WTC11 (cell line): ENCODE results near the gene SYNJ2.

ENCODE experiments used
- ETV6 ChIP-seq: sonication (generic); formaldehyde crosslinking; IDR thresholded peaks from 2 replicates; pipeline ENCODE4 v1.8.1; 2022; ENCODE audit warnings: mild to moderate bottlenecking, missing genetic modification reagents
- HMGXB4 ChIP-seq: sonication (generic); formaldehyde crosslinking; IDR thresholded peaks from 2 replicates; pipeline ENCODE4 v1.8.1; 2023; ENCODE audit warnings: mild to moderate bottlenecking, moderate library complexity, missing genetic modification reagents
- JUN ChIP-seq: sonication (generic); formaldehyde crosslinking; IDR thresholded peaks from 2 replicates; pipeline ENCODE4 v1.8.0; 2023; ENCODE audit warnings: mild to moderate bottlenecking, missing genetic modification reagents
- NFYB ChIP-seq: sonication (generic); formaldehyde crosslinking; conservative IDR thresholded peaks from 2 replicates; pipeline ENCODE4 v1.8.0; 2022; ENCODE audit warnings: low read depth, missing genetic modification reagents
- SP1 ChIP-seq: sonication (generic); formaldehyde crosslinking; conservative IDR thresholded peaks from 2 replicates; pipeline ENCODE4 v1.8.1; 2022; ENCODE audit warnings: missing genetic modification reagents
- ZNF423 ChIP-seq: fragments of 250-450 bp; sonication (Bioruptor Pico); IDR thresholded peaks from 2 replicates; pipeline ENCODE4 v2.1.2; 2022; ENCODE audit warnings: mild to moderate bottlenecking, moderate library complexity
- TF ChIP-seq, protein P1 (sequence below): sonication (generic); formaldehyde crosslinking; IDR thresholded peaks from 2 replicates; pipeline ENCODE4 v1.8.0; 2022; ENCODE audit warnings: missing genetic modification reagents
- TF ChIP-seq, protein P2 (sequence below): fragments of 200-600 bp; IDR thresholded peaks from 2 replicates; pipeline ENCODE4 v1.8.0; 2022; ENCODE audit warnings: antibody characterized with exemption
- TF ChIP-seq, protein P3 (sequence below): sonication (generic); formaldehyde crosslinking; IDR thresholded peaks from 2 replicates; pipeline ENCODE4 v1.8.1; 2022; ENCODE audit warnings: missing genetic modification reagents, borderline replicate concordance
- TF ChIP-seq, protein P4 (sequence below): sonication (generic); formaldehyde crosslinking; IDR thresholded peaks from 2 replicates; pipeline ENCODE4 v1.8.1; 2023; ENCODE audit warnings: mild to moderate bottlenecking, missing genetic modification reagents, moderate library complexity

GRCh38 chr6:158037021-158037420, 55.4 kb downstream of the SYNJ2 start:
- TF ChIP-seq, protein P1, sequence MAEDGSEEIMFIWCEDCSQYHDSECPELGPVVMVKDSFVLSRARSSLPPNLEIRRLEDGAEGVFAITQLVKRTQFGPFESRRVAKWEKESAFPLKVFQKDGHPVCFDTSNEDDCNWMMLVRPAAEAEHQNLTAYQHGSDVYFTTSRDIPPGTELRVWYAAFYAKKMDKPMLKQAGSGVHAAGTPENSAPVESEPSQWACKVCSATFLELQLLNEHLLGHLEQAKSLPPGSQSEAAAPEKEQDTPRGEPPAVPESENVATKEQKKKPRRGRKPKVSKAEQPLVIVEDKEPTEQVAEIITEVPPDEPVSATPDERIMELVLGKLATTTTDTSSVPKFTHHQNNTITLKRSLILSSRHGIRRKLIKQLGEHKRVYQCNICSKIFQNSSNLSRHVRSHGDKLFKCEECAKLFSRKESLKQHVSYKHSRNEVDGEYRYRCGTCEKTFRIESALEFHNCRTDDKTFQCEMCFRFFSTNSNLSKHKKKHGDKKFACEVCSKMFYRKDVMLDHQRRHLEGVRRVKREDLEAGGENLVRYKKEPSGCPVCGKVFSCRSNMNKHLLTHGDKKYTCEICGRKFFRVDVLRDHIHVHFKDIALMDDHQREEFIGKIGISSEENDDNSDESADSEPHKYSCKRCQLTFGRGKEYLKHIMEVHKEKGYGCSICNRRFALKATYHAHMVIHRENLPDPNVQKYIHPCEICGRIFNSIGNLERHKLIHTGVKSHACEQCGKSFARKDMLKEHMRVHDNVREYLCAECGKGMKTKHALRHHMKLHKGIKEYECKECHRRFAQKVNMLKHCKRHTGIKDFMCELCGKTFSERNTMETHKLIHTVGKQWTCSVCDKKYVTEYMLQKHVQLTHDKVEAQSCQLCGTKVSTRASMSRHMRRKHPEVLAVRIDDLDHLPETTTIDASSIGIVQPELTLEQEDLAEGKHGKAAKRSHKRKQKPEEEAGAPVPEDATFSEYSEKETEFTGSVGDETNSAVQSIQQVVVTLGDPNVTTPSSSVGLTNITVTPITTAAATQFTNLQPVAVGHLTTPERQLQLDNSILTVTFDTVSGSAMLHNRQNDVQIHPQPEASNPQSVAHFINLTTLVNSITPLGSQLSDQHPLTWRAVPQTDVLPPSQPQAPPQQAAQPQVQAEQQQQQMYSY (CRISPR knock-in tag), result no peak
- TF ChIP-seq, protein P2, sequence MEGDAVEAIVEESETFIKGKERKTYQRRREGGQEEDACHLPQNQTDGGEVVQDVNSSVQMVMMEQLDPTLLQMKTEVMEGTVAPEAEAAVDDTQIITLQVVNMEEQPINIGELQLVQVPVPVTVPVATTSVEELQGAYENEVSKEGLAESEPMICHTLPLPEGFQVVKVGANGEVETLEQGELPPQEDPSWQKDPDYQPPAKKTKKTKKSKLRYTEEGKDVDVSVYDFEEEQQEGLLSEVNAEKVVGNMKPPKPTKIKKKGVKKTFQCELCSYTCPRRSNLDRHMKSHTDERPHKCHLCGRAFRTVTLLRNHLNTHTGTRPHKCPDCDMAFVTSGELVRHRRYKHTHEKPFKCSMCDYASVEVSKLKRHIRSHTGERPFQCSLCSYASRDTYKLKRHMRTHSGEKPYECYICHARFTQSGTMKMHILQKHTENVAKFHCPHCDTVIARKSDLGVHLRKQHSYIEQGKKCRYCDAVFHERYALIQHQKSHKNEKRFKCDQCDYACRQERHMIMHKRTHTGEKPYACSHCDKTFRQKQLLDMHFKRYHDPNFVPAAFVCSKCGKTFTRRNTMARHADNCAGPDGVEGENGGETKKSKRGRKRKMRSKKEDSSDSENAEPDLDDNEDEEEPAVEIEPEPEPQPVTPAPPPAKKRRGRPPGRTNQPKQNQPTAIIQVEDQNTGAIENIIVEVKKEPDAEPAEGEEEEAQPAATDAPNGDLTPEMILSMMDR, result no peak
- TF ChIP-seq, protein P3, sequence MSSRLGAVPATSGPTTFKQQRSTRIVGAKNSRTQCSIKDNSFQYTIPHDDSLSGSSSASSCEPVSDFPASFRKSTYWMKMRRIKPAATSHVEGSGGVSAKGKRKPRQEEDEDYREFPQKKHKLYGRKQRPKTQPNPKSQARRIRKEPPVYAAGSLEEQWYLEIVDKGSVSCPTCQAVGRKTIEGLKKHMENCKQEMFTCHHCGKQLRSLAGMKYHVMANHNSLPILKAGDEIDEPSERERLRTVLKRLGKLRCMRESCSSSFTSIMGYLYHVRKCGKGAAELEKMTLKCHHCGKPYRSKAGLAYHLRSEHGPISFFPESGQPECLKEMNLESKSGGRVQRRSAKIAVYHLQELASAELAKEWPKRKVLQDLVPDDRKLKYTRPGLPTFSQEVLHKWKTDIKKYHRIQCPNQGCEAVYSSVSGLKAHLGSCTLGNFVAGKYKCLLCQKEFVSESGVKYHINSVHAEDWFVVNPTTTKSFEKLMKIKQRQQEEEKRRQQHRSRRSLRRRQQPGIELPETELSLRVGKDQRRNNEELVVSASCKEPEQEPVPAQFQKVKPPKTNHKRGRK, result no peak
- TF ChIP-seq, protein P4, sequence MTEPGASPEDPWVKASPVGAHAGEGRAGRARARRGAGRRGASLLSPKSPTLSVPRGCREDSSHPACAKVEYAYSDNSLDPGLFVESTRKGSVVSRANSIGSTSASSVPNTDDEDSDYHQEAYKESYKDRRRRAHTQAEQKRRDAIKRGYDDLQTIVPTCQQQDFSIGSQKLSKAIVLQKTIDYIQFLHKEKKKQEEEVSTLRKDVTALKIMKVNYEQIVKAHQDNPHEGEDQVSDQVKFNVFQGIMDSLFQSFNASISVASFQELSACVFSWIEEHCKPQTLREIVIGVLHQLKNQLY, result no peak
- no peak for TF ChIP-seq SP1 (CRISPR knock-in tag)
- no peak for TF ChIP-seq ZNF423 (CRISPR knock-in tag)
- no peak for TF ChIP-seq JUN (CRISPR knock-in tag)
- no peak for TF ChIP-seq HMGXB4 (CRISPR knock-in tag)
- TF ChIP-seq NFYB (CRISPR knock-in tag), result no peak
- no peak for TF ChIP-seq ETV6
